HuH-7 (cell line): ENCODE measurements around the gene GABBR2.
"Not testable (repeated sequence)": the region's sequence is repeated elsewhere in the genome, so short reads cannot be mapped to it uniquely, and the experiment has no call there.

ENCODE experiments used
- DNase-seq: peaks from one replicate; pipeline ENCODE4 v3.0.0; 2011; ENCODE audit warnings: low spot score

Gene GABBR2

DNA sequence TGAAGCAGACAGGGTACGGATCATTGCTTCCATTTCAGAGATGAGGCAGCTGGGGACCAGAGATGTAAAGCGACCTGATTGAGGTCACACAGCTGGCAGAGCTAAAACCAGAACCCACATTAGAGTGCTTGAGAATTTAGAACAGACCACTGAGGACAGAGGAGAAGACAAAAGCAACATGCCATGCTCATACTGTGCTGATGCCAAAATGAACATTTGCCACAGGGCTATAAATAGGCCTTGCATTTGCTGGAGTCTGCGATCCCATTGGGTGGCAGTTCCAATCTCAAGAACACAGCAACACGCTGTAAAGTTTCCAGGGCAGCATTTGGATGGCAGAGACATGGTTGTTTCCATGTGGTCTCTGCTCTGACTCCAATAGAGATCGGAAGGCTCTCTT lies 230.9 kb downstream of the GABBR2 start:
- DNase-seq, result no peak

- DNase-seq, result no peak
Measured at GRCh38 chr9:98472216-98472615, 236.5 kb downstream of the GABBR2 start.

GRCh38 chr9:98471185-98471584 lies 237.6 kb downstream of the GABBR2 start:
- DNase-seq, result no peak

DNA sequence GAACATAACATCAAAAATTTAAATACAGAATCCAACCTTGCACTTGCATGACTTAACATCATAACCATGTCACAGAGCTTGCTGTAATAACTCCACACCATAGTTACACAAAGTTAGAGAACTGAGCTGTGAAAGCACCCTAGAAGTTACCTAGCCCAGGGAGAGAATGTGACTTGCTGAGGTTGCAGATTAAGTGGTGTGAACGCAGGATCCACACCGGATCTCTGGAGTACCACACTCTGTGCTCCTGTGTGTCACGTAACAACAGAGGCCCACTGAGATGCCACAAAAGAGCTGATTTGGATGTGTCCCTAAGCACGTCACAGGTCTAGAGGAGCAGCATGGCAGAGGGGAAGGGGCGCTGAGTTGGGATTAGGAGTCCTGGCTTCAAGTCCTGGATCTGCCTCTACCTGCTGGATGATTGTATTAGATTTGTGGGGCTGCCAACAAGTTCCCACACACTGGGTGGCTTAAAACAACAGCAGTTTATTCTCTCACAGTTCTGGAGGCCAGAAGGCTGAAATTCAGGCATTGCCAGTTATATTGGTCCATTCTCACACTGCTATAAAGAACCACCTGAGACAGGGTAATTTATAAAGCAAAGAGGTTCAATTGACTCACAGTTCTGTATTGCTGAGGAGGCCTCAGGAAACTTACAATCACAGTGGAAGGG lies 240.0 kb downstream of the GABBR2 start:
- no peak for DNase-seq

DNA sequence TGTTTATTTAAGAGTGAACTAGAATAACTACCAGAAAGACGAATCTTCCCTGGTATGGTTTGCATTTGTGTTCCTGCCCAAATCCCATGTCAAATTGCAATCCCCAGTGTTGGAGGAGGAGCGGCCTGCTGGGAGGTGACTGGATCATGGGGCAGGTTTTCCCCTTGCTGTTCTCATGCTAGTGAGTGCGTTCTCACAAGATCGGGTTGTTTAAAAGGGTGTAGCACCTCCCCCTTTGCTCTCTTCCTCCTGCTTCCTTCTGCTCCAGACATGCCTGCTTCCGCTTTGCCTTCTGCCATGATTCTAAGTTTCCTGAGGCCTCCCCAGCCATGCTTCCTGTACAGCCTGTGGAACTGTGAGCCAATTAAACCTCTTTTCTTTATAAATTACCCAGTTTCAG lies 242.9 kb downstream of the GABBR2 start:
- no peak for DNase-seq

- DNase-seq, result not testable (repeated sequence)
Measured at GRCh38 chr9:98464156-98464690, 244.5 kb downstream of the GABBR2 start.

GRCh38 chr9:98462310-98462709 lies 246.4 kb downstream of the GABBR2 start:
- no peak for DNase-seq

DNA sequence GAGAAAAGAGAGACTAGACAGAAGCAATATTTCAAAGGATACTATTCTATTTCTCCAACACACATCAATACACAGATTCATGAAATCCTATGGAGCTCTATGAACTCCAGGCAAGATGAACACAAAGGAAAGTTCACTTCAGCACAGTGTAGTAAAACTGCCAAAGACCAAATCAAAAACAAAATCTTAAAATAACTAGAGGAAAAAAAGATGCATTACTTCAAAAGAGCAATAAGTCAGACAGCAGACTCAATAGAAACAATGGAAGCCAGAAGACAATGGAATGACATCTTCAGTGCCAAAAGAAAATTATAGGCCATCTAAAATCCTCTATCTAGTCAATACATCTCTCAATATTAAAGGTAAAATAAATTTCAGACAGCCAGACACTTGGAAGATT lies 248.0 kb downstream of the GABBR2 start:
- no peak for DNase-seq

- DNase-seq, result no peak
Measured at GRCh38 chr9:98457726-98458370, 250.9 kb downstream of the GABBR2 start.

GRCh38 chr9:98456156-98456613 lies 252.6 kb downstream of the GABBR2 start:
- no peak for DNase-seq

DNA sequence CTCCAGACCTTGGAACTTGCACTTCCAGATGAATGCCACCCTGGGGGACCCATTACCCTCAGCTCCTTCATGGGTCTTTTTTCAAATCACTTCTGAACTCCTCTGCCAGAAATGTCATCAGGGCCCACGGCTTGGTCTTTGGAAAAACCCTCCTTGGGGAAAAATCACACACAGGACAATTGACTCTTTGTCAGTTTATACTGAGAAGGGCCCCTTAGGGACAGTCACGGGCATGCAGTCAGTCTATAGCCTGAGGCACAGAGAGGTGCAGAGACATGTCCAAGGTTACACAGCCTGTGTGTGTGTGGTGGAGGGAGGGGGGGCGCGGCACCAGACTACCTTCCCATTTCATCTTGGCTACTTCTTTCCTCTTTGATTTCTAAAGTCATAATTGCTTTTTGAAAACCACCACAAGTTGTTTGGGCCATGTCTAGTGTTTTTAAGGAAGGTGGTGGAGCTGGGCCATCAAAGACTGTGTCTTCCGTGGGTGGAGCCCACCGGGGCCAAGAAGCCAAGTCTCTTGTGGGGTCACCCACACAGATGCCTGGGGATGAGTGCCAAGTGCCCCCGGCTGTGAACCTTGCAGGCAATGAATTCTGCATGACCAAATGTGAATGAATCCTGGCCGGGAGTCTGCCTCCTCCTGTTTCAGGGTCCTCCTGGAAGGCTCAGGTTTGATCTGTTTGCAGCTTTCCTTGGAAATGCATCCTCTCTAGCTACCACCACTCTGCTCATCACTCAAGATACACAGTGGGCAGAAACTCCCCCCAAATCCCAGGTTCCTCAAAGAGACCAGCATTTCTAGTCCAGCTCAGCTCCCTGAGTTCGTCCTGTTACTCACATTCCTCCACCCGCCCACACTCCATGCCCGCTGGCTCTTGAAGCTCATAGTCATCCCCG lies 253.2 kb downstream of the GABBR2 start:
- DNase-seq, result no peak

DNA sequence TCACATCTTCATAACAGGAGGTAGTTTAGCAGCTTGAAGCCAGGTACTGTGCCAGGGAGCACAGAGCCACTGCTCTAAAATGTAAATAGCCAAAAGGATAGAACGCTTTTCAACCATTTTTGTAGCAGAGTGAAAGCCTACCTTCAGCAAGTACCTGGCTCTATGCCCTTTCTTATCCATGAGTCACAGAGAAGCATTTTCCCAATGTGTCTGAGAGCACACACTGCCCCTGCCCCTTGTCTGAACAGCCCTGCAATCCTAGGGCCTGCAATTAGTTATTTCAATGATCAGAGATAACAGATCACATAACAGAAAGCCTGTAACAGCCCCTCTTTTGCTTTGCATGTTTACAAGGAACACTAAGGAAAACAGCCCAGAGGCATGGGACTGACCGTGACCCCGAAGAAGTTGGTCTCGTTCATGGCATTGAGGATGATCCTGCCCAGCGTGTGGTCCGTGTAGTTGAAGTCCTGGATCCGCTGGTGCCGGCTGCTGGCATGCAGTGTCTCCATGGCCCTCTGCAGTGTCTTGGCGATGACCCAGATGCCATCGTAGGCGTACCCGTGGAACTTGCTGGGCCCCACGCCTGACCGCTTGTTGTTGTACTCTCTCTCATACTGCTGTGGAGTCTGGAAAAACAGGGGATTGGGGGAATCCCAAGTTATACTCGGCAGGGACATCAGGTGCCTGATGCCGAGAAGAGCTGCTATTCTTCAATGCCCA lies 255.0 kb downstream of the GABBR2 start:
- no peak for DNase-seq

DNA sequence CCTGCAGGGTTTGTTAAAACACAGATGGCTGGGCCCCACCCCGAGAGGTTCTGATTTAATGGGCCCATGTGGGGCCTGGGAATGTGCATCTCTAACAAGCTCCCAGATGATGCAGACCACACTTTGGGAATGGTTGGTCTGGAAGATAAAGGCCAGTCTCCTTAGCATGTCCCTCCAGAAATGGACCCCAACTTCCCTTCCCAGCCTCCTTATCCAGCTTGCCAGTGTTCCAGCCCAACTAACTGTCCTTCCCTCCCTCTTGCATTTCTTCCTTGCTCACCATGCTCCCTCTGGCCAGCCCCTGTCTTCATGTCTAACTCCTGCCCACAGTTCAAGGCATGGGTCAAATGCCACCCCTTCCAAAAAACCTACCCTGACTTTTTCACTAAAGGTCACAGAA lies 257.2 kb downstream of the GABBR2 start:
- DNase-seq, result no peak

DNA sequence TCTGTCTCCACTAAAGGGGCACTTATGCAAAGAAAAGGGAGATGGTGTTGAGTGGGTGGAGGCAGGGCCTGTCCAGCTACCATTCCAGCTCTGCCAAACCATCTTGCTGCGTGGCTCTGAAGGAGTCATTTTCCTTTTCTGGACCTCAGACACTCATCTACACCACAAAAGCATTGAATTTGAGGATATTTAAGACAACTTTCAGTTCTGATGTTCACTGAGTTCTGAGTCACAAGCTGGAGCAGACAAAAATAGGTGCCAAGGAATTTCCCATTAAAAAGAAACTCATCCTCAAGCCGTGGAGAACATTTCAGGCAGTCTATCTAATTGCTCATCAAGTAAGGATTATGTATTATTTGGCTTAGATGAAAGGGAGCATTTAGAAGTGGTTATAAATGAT lies 258.2 kb downstream of the GABBR2 start:
- no peak for DNase-seq

GRCh38 chr9:98449871-98450270 lies 258.9 kb downstream of the GABBR2 start:
- no peak for DNase-seq

GRCh38 chr9:98445576-98445975 lies 263.2 kb downstream of the GABBR2 start:
- no peak for DNase-seq

- DNase-seq, result no peak
Measured at GRCh38 chr9:98444601-98445000, 264.1 kb downstream of the GABBR2 start.

GRCh38 chr9:98442541-98442940 lies 266.2 kb downstream of the GABBR2 start:
- no peak for DNase-seq

- no peak for DNase-seq
Measured at GRCh38 chr9:98442114-98442513, 266.6 kb downstream of the GABBR2 start.

DNA sequence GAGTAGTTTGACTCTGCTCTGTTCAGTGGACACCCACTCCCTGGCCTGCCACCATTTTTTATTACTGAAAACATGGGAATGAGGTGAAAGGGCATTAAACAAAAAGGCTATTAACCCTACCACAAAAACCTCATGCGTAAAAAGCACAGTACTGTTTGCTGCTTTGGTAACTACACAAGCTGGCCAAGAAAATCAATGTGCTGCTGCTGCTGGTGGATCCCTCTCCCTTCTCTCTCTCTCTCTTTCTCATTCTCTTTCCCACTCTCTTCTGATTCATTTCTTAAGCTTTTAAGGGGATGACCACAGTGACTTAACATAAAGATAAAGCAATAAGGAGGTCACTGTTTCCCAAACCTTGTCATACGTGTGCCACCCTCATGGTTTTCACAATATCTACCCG lies 270.1 kb downstream of the GABBR2 start:
- no peak for DNase-seq

DNA sequence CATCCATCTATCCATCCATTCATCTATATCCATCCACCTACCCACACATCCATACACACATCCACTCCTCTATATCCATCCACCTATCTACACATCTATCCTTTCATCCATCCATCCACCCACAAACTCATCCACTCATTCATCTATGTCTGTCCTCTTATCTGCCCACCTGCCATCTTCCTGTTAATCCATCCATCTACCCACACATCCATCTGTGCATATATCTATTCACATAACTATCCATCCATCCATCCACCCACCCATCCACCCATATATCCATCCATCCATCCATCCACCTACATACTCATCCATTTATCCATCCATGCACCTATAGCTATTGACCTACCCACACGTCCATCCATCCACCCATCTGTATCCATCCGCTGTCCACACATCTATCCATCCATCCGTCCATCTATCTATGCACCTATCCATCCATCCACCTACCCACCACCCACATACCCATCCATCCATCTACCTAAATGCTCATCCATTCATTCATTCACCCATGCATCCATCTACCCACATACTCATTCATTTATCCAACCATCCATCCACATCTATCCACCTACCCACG lies 271.2 kb downstream of the GABBR2 start:
- DNase-seq, result no peak

GRCh38 chr9:98432960-98433359 lies 275.8 kb downstream of the GABBR2 start:
- DNase-seq, result no peak
